ENCODE measurements around the gene DHTKD1.

GRCh38 chr10:12129222-12130111, 60.7 kb downstream of the DHTKD1 start, which contains the start of gene SEC61A2:
- no peak for TF ChIP-seq CTCF (conservative IDR thresholded peaks at IDR 0.05; ENCODE audit: low read depth, low read length)
- no peak for TF ChIP-seq EZH2 (IDR thresholded peaks at IDR 0.05; ENCODE audit: borderline replicate concordance, low read depth, low read length, poor library complexity, severe bottlenecking)
